Kidney (tissue), 14 donors: Measurements from ENCODE around the gene UNKL. TPM values are rescaled to one million over a fixed set of nuclear protein-coding genes. Genes with fewer than 3 reads are reported as not detected.

Experiments
- DNase-seq, 5 donors: peaks; one replicate each; pipeline ENCODE4 v3.0.0-alpha.2; 2013 to 2020
- FAIRE-seq: peaks from 2 replicates; lab custom pipeline; 2012; peaks lifted over from hg19 to GRCh38; lab: Jason Lieb, UNC
- H3K27ac ChIP-seq, 2 donors: one replicate each; pipeline ENCODE4 v1.7.0; 2013; ENCODE audit warnings: low read depth in 2 of 2, low read length in 2 of 2, inconsistent platforms in 1 of 2
- H3K27me3 ChIP-seq: one replicate; pipeline ENCODE4 v1.7.1; 2013; ENCODE audit warnings: low read length, inconsistent platforms; ENCODE audit not compliant: control insufficient read depth, insufficient read depth
- H3K36me3 ChIP-seq, 3 donors: one replicate each; pipeline versions ENCODE4 v1.7.0 to v1.7.1; 2013; ENCODE audit warnings: low read length in 3 of 3, control low read depth in 1 of 3, inconsistent platforms in 1 of 3; ENCODE audit not compliant: insufficient read depth in 3 of 3, control insufficient read depth in 2 of 3
- H3K4me1 ChIP-seq, 3 donors: one replicate each; pipeline versions ENCODE4 v1.7.0 to v1.7.1; 2013; ENCODE audit warnings: low read length in 3 of 3, inconsistent platforms in 1 of 3, low read depth in 1 of 3; ENCODE audit not compliant: control insufficient read depth in 2 of 3, insufficient read depth in 2 of 3
- H3K4me3 ChIP-seq, 3 donors: one replicate each; pipeline versions ENCODE4 v1.7.0 to v1.8.1; 2013; ENCODE audit warnings: low read length in 3 of 3, control low read depth in 1 of 3, inconsistent platforms in 1 of 3
- H3K9ac ChIP-seq, 3 donors: one replicate each; pipeline versions ENCODE4 v1.7.0 to v1.7.1; 2013; ENCODE audit warnings: low read length in 3 of 3, control low read depth in 1 of 3, inconsistent platforms in 1 of 3
- H3K9me3 ChIP-seq, 3 donors: one replicate each; pipeline versions ENCODE4 v1.7.0 to v1.7.1; 2013; ENCODE audit warnings: low read length in 3 of 3, control low read depth in 1 of 3, inconsistent platforms in 1 of 3; ENCODE audit not compliant: control insufficient read depth in 2 of 3, insufficient read depth in 1 of 3
- CTCF ChIP-seq: IDR thresholded peaks from 3 replicates; pipeline ENCODE4 v1.5.1; 2012; ENCODE audit warnings: mild to moderate bottlenecking, moderate library complexity, borderline replicate concordance; ENCODE audit not compliant: insufficient read depth; ENCODE audit errors: extremely low read depth
- intact Hi-C: fragments of 100-400 bp; cut with DNase I; formaldehyde crosslinking; loops from one replicate; pipeline ENCODE4 v1.11.1; 2022
- polyA plus RNA-seq: library from polyadenylated mRNA; stranded (reverse); fragments of 350-450 nt; fragmentation: Illumina TruSeq; extraction: RNeasy Lipid Tissue Mini Kit (QIAGEN cat#74804); gene quantifications from one replicate; pipeline ENCODE4 v1.2.3, GENCODE V29; 2014; ENCODE audit warnings: low read depth, low replicate concordance; ENCODE audit not compliant: insufficient read depth
- total RNA-seq: library from RNA; stranded (reverse); fragmentation: NEBNext Ultra II Directional; extraction: Animal tissue kit (Norgen Biotek cat#: 25700); gene quantifications from one replicate; pipeline ENCODE4 v1.2.1, GENCODE V29; 2021
- donor health status: control.
- donor health status: control.
- donor health status: control.
- donor health status: control.
- donor health status: control.
- donor health status: DM: yes; HTN: yes; CAD: no.
- donor health status: Normal renal cell carcinoma (clear cell type).

The UNKL gene
- total and polyA plus RNA-seq, 2 donors from 2014 or later: 5.5 to 26.0 TPM

DNA sequence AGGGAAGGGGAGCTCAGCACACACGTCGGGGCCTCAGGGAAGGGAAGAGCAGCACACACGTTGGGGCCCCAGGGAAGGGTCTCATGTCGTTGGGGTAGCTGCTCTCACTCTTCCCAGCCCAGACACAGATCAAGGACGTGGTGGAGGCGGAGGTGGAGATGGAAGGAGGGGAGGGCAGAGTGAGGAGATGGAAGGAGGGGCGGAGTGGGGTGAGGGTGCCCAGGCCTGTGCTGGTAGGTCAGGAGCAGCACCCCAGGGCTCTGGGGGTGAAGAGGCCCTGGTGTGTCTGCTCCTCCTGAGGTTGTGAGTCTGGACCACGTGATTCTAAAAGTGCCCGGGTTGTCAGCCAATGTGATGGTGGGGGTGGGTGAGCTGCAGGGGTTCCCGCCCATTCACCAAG, 45.5 kb upstream of the UNKL start:
- DNase-seq (no peak), FAIRE-seq (no peak)
- intact Hi-C loops: no loop called here
- no peak overlapping the region for H3K27ac ChIP-seq
- TF ChIP-seq CTCF: no peak
- H3K27me3 ChIP-seq: no peaks in the 10 kb centered on the region
- H3K36me3 ChIP-seq: peaks cover 0 to 15% (median 10%) of the 10 kb centered on the region in 3 donors
- no peak overlapping the region for H3K9ac ChIP-seq
- no peaks in the 10 kb centered on the region for H3K9me3 ChIP-seq
- H3K4me1 ChIP-seq: no peaks in the 10 kb centered on the region
- no peak overlapping the region for H3K4me3 ChIP-seq

- intact Hi-C loops: no loop called here
- no peak for FAIRE-seq
- Histone ChIP-seq H3K4me1 (no peaks in the 10 kb centered on the region), H3K9ac (no peak overlapping the region), H3K27me3 (no peaks in the 10 kb centered on the region), H3K4me3 (no peak overlapping the region), H3K9me3 (no peaks in the 10 kb centered on the region), H3K36me3 (peaks cover 0 to 15% (median 10%) of the 10 kb centered on the region in 3 donors), H3K27ac (no peak overlapping the region)
- no peak for TF ChIP-seq CTCF
- peak in 1 of 5 donors; percentile 68 for DNase-seq
These were observed 44.5 kb upstream of the UNKL start for GRCh38 chr16:1458977-1459341.

DNA sequence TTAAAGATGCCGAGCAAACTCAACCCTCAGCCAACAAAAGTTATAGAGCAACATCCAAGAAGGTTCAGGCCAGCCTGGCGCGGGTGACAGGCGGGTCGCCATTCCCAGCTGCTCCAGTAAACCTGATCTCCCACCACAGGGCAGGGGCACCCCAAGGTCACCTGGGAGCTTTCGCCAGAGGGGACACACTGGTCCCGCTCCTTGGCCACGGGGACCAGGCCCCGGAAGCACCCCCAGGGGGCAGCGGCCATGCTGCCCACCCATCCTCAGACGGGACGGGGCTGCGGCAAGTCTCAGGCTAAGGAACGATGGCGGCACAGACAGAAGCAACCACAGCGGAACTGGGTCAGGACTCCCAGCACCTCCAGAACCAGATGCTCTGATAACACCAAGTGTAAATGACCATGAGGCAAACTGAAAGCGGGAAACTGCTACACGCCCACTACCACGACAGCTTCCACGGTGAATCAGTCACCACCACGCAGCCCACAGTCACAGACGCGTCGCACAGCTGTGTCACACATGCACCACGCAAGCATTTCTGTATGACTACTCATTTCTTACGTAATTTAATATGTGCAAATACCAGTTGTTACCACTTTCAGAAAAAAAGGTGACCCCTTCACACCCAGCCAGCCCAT, 44.0 kb upstream of the UNKL start:
- FAIRE-seq (no peak), DNase-seq (peak in 1 of 5 donors; percentile 58)

More for the DNA sequence above, 44.0 kb upstream of the UNKL start:
- intact Hi-C loops: no loop called here
- Histone ChIP-seq H3K4me3 (no peak overlapping the region), H3K4me1 (no peaks in the 10 kb centered on the region), H3K36me3 (peaks cover 0 to 15% (median 14%) of the 10 kb centered on the region in 3 donors), H3K9me3 (no peaks in the 10 kb centered on the region), H3K27ac (no peak overlapping the region), H3K9ac (no peak overlapping the region), H3K27me3 (no peaks in the 10 kb centered on the region)
- no peak for TF ChIP-seq CTCF
